ENCODE data around the gene KCMF1.

GRCh38 chr2:85061896-85062295 lies 90.9 kb downstream of the KCMF1 start:
- TF ChIP-seq CTCF (IDR thresholded peaks at IDR 0.05; ENCODE audit: poor library complexity, severe bottlenecking): no peak
- TF ChIP-seq EZH2 (IDR thresholded peaks at IDR 0.05; ENCODE audit: borderline replicate concordance, insufficient read depth, low read length, poor library complexity, severe bottlenecking): no peak
- TF ChIP-seq RAD21 (conservative IDR thresholded peaks at IDR 0.05): no peak
- no peak for TF ChIP-seq POLR2AphosphoS5 (IDR thresholded peaks at IDR 0.05)
- TF ChIP-seq EP300 (conservative IDR thresholded peaks at IDR 0.05; ENCODE audit: poor library complexity, severe bottlenecking): no peak
- TF ChIP-seq MXI1 (conservative IDR thresholded peaks at IDR 0.05; ENCODE audit: poor library complexity, severe bottlenecking): no peak

Data from neural cell (in vitro differentiated cells).